ENCODE measurements around the gene DNAJC8. TPM values are rescaled to one million over a fixed set of nuclear protein-coding genes. Genes with fewer than 3 reads are reported as not detected.

The DNAJC8 gene
- total RNA-seq, 1 donor from 2014 or later, result 90.3 TPM

GRCh38 chr1:28180306-28181305, 52.2 kb downstream of the DNAJC8 start:
- Mint-ChIP-seq H3K9me3 (ENCODE audit: low read depth) (no peaks in the 10 kb centered on the region), H3K4me3 (ENCODE audit: low read depth) (no peak overlapping the region), H3K27ac (no peak overlapping the region), H3K4me1 (ENCODE audit: low read depth) (peaks cover 2% of the 10 kb centered on the region), H3K36me3 (ENCODE audit: insufficient read depth) (no peaks in the 10 kb centered on the region), H3K27me3 (peaks cover 10% of the 10 kb centered on the region)
- TF ChIP-seq CTCF (IDR thresholded peaks at IDR 0.05; ENCODE audit: unreplicated experiment), result no peak
- no peak for DNase-seq (ENCODE audit: low spot score, unreplicated experiment)

GRCh38 chr1:28178690-28179485, 53.9 kb downstream of the DNAJC8 start:
- Mint-ChIP-seq H3K36me3 (ENCODE audit: insufficient read depth) (no peaks in the 10 kb centered on the region), H3K27ac (peak overlapping the region; percentile 3), H3K4me1 (ENCODE audit: low read depth) (peaks cover 2% of the 10 kb centered on the region), H3K9me3 (ENCODE audit: low read depth) (no peaks in the 10 kb centered on the region), H3K4me3 (ENCODE audit: low read depth) (no peak overlapping the region), H3K27me3 (peaks cover 10% of the 10 kb centered on the region)
- no peak for DNase-seq (ENCODE audit: low spot score, unreplicated experiment)
- no peak for TF ChIP-seq CTCF (IDR thresholded peaks at IDR 0.05; ENCODE audit: unreplicated experiment)

- Mint-ChIP-seq H3K4me1 (ENCODE audit: low read depth) (peaks cover 11% of the 10 kb centered on the region), H3K9me3 (ENCODE audit: low read depth) (no peaks in the 10 kb centered on the region), H3K27me3 (peaks cover 10% of the 10 kb centered on the region), H3K4me3 (ENCODE audit: low read depth) (no peak within 1 kb of the TSS), H3K36me3 (ENCODE audit: insufficient read depth) (no peaks in the 10 kb centered on the region), H3K27ac (no peak within 1 kb of the TSS)
- no peak for DNase-seq (ENCODE audit: low spot score, unreplicated experiment)
- TF ChIP-seq CTCF (IDR thresholded peaks at IDR 0.05; ENCODE audit: unreplicated experiment), result no peak
These were observed 56.0 kb downstream of the DNAJC8 start, which contains the start of gene PTAFR for GRCh38 chr1:28176492-28177470. PTAFR (minus strand) TSS chr1:28176690; CDS start chr1:28151021, 25,669 bp downstream.

DNA sequence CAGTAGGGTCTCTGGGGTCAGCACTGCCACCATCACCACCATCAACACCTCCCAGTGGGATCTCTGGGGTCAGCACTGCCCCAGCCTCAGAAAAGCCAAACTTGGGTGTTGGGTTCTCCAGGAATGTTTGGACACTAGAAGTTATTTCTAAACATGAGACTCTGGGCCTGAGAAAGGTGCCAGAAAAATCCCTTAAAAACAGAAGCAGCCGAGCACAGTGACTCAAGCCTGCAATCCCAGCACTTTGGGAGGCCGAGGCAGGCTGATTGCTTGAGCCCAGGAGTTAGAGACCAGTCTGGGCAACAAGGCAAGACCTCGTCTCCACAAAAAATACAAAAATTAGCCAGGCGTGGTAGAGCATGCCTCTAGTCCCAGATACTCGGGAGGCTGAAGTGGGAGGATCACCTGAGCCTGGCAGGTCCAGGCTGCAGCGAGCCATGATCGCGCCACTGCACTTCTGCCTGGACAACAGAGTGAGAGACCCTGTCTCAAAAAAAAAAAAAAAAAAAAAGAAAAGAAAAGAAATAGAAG, 56.8 kb downstream of the DNAJC8 start:
- H3K9me3 Mint-ChIP-seq (ENCODE audit: low read depth), result no peaks in the 10 kb centered on the region
- no peak for DNase-seq (ENCODE audit: low spot score, unreplicated experiment)
- H3K36me3 Mint-ChIP-seq (ENCODE audit: insufficient read depth), result no peaks in the 10 kb centered on the region
- peaks cover 11% of the 10 kb centered on the region for H3K4me1 Mint-ChIP-seq (ENCODE audit: low read depth)
- no peak overlapping the region for H3K4me3 Mint-ChIP-seq (ENCODE audit: low read depth)
- peaks cover 10% of the 10 kb centered on the region for H3K27me3 Mint-ChIP-seq
- TF ChIP-seq CTCF (IDR thresholded peaks at IDR 0.05; ENCODE audit: unreplicated experiment), result no peak
- no peak overlapping the region for H3K27ac Mint-ChIP-seq
